Myocyte (in vitro differentiated cells): ENCODE measurements around the gene MAPKAPK2. TPM values are rescaled to one million over a fixed set of nuclear protein-coding genes. Genes with fewer than 3 reads are reported as not detected.
"Not testable (repeated sequence)": the region's sequence is repeated elsewhere in the genome, so short reads cannot be mapped to it uniquely, and the experiment has no call there.

Source experiments
- DNase-seq: peaks from one replicate; pipeline ENCODE4 v3.0.0-alpha.2; 2012; ENCODE audit warnings: low read depth
- polyA plus RNA-seq: library from polyadenylated mRNA; unstranded; fragments of >200 nt; gene quantifications from one replicate; pipeline ENCODE4 v1.2.1, GENCODE V29; 2012; ENCODE audit warnings: missing spikeins
- total RNA-seq: library from RNA; depleted of rRNA; stranded (reverse); fragments of >200 nt; gene quantifications from 2 replicates; pipeline ENCODE4 v1.2.3, GENCODE V29; 2014

Gene MAPKAPK2
- 67.2 and 74.5 TPM in 2 replicates for total RNA-seq
- polyA plus RNA-seq: 73.9 TPM

DNA sequence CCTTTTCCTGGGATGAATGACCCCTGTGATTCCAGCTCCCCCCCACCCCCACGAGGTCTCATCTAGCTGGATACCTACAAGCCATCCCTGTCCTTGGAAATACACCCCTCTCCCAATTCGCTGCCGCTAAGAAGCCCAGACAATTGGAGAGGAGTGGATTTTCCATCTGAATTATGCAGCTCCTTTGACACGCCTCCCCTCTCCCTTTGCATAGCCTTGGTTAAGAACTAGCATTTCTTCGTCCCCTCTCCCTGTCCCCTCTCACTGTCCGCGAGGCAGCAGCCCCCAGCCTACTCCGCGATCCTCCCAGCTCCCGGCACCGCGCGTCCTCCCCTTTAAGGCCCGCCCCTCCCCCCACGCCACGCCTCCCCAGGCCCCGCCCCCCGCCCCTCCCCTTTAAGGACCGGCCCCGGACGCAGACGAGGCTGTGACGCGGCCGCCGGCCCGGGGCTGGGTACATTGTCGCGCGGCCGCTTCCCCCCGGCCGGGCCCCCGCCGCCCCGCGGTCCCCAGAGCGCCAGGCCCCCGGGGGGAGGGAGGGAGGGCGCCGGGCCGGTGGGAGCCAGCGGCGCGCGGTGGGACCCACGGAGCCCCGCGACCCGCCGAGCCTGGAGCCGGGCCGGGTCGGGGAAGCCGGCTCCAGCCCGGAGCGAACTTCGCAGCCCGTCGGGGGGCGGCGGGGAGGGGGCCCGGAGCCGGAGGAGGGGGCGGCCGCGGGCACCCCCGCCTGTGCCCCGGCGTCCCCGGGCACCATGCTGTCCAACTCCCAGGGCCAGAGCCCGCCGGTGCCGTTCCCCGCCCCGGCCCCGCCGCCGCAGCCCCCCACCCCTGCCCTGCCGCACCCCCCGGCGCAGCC, at the start of gene MAPKAPK2:
TSS of gene MAPKAPK2 (plus strand) at position 428 of the 856 bp plus-strand sequence. CDS start at position 753, 325 bp downstream.
- DNase-seq: peak; percentile 69

DNA sequence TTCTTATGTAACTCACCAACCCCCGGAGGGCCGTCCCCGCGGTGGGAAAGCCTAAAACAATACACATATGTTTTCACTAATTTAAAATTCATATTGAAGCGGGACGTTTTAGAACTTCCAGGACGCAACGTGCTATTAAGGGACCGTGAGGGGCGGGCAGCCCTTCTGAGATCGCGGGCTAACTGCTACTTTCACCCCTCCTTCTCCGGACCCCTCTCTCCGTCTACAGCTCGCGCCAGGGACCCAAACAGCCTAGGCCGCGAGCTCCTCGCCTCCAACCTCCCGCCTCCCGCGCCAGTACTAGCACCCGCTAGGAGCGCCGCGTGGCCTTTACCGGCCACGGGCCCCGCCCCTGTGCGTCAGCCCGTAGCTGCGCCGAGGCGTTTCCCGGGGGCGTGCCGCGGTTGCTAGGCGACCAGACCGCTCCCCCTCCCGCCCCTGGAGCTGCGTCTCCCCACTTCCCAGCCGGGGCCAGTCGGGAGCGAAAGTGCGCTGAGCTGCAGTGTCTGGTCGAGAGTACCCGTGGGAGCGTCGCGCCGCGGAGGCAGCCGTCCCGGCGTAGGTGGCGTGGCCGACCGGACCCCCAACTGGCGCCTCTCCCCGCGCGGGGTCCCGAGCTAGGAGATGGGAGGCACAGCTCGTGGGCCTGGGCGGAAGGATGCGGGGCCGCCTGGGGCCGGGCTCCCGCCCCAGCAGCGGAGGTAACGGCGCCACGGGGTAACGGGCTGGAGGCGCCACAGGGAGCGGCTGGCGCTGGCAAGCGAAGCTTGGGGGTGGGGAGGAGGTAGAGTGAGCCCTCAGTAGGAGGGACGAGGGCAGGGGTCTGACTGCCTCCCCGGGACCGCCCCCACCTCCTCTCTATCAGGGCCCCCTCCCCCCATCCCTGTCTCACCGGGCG, 49.4 kb upstream of the MAPKAPK2 start, which contains the start of gene DYRK3:
TSS of gene DYRK3 (plus strand) at position 457 of the 898 bp plus-strand sequence. CDS start at position 625, 168 bp downstream.
- peak; percentile 94 for DNase-seq

DNA sequence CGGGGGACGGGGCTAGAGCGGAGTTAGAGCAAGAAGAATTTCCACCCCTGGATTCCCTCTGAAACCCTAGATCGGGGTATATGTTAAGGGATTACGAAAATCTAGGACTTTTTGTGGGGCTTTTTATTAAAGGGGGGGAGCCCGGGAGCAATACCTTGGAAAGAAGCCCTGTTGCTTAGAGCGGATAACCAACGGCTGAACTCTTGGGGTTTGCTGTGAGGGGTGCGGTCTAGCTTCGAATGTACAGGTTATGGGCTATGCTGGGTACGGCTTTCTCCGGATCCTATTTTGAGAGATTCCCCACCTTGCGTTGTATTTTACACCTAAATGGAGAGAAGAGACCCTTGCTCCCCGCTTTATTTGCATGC, 48.7 kb upstream of the MAPKAPK2 start:
- DNase-seq: no peak

DNA sequence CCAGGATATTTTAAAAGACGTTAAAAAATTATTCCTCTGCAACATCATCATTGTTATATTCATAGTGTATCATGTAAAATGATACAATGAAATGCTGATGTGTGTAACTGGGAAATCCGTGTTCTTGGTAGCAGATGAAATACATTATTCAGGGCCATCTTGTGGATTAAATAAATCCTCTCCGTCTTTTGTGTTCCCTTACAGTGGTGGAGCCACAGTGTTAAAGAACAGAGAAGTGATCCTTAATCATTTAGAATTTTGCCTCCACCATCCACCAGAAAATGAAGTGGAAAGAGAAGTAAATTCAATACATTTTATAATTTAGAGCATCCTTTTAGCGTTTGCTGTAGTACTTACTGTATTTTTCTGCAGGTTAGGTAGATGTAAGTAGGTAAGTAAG, 48.0 kb upstream of the MAPKAPK2 start:
- DNase-seq: peak; percentile 1

DNA sequence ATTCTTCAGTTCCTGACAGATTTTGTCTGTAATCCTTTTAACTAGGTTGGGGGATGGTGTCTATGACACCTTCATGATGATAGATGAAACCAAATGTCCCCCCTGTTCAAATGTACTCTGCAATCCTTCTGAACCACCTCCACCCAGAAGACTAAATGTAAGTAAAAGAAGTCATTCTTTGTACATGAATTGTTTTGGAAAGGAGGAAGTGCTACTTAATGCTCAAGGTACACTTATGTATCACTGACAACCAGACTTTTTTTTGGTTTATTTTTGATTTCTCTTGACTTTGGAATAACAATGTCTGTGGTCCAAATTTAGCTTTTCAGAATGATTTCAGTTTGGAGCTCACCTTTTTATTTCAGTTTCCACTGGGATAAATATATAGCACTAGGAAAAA, 47.1 kb upstream of the MAPKAPK2 start:
- DNase-seq: no peak

DNA sequence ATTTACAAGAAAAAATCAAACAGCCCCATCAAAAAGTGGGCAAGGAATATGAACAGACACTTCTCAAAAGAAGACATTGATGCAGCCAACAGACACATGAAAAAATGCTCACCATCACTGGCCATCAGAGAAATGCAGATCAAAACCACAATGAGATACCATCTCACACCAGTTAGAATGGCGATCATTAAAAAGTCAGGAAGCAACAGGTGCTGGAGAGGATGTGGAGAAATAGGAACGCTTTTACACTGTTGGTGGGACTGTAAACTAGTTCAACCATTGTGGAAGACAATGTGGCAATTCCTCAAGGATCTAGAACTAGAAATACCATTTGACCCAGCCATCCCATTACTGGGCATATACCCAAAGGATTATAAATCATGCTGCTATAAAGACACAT, 42.6 kb upstream of the MAPKAPK2 start:
- DNase-seq: not testable (repeated sequence)

DNA sequence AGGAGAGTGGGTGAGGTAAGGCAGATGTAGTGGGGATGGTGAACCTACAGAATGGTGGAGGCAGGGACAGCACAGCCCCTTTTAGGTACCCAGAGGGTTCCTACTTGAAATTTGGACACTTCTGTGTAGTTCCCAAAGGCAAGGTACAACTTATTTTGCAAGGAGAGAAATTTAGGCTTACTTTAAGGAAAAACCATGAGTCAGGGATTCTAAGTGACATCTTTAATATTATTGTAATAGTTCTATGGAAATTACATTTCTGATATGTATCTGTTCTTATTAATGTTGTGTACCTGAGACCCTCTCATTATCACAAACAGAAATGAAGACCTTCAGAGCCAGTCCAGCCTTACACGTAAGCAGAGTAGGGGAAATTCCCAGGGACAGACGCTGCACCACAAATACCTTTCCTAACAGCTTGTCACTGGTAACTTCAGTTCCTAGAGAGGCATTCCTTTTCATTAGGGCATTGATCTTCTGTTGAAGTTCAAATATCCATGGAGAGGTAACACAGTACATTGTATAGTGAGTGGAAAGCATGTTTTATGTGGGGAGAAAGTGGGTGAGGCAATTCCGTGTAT, 41.5 kb upstream of the MAPKAPK2 start:
- DNase-seq: no peak

DNA sequence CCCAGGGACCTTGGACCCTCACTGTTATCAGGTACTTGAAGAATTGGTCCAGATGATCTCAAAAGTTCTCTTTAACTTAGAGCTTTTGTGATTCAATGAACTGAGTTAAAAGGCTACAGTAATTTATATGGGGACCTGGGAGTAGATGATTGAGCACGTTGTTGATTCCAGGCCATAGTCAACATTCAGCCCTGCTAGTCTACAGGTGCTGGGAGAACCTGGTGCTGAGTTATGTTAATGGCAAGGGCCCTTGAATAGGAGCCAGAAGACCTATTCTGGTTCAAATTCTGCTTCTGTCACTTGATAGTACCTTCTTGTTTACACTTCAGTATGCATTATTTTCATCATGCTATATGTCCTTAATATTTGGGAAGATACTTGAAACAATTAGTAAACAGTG, 38.2 kb upstream of the MAPKAPK2 start:
- no peak for DNase-seq

DNA sequence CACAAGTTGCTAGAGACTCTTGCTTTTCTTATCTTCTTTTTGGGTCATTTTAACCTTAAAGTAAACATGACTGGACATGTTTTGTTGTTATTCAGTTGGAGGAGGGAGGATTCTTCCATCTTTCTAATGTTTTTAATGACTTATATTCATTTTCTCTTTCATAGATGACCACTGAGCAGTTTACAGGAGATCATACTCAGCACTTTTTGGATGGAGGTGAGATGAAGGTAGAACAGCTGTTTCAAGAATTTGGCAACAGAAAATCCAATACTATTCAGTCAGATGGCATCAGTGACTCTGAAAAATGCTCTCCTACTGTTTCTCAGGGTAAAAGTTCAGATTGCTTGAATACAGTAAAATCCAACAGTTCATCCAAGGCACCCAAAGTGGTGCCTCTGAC, 37.5 kb upstream of the MAPKAPK2 start:
- DNase-seq: no peak

DNA sequence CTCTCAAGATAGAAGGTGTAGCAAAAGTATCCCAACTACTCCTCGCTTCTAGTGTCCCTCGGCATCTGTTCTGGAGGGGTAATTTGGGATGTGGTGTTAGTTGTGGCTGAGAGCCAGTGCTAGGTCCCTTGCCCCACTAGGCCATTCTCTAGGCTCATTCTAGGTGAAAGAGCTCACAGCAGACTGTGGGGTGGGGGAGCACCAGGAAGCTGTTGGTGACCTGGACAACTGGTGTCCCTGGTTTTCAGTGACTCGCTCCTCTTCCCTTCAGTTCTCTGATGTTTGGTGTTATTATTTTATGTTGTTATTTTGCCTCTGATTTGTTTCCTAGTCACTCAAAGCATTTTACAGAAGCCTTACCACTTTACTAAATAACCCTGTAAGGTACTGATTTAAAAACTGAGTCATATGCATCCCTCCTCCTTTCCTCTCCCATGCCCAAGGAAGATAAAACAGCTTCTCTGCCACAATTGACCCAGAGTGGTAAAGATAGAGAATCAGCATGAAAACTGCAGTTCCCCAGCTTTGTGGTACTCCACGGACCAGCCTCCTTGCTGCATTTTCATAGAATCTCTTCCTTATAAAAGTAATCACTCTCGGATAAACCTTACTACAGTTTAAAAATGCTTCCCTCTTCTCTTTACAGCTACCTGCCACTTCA, 35.3 kb upstream of the MAPKAPK2 start:
- DNase-seq: peak; percentile 4

DNA sequence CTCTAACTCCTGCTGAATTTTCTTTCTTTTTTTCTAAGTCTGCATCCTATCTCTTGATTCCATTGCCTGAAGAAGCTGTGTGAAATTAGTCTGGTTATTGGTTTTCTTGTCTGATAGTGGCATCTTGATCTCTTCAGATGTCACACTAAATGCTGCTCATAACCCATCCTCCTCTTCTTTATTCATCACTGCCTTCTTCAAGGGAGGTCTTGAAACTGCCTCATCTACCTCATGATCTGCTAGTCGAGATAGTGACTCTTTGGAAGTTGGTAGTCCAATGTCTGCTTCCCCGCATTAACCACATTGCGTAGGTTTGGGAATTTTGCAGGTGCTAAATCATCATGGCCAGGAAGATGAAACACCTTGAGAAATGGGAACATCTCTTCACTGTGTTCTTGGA, 33.7 kb upstream of the MAPKAPK2 start:
- DNase-seq: no peak

DNA sequence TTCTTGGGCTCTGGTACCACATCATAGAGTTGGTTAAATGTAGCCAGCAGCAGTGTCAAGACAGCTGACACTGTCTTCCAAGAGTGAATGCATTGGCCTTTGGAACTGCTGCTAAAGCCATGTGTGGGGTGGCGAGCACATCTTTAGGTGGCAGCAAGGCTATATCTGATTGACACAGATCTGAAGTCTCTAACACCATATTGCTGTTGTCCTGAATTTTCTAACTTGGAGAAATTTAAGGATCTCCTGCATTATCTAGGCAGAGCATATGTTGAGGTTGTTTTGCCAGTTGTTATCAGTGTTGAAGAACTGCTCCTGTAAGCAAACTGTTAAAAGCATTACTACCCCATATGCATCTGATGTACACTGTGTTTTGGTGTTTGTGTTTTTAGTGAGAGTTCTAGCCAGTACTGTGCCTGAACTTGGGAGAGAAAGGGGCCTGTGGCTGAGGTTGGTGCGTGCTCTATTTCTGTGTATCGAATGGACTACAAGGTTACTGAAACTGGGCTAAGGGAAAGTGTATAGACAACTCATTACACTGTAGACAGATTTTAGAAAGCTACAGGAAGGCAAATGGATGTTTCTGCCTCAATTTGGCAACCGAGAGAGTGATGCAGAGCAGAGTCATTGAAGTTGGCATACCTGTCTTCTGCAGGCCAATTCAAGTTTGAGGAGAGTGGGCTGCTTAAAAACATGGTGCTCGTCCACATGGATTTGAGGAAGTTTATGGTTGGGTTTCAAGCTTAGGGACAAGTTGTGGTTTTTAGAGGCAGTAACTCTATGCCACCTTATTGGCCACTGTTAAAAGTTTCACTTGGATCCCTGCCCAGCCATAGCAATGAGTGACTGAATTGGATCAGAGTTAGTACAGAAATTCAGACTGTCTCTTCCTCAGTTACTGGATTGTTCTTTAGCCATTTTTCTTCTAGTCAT, 32.5 kb upstream of the MAPKAPK2 start:
- DNase-seq: peak; percentile 38

DNA sequence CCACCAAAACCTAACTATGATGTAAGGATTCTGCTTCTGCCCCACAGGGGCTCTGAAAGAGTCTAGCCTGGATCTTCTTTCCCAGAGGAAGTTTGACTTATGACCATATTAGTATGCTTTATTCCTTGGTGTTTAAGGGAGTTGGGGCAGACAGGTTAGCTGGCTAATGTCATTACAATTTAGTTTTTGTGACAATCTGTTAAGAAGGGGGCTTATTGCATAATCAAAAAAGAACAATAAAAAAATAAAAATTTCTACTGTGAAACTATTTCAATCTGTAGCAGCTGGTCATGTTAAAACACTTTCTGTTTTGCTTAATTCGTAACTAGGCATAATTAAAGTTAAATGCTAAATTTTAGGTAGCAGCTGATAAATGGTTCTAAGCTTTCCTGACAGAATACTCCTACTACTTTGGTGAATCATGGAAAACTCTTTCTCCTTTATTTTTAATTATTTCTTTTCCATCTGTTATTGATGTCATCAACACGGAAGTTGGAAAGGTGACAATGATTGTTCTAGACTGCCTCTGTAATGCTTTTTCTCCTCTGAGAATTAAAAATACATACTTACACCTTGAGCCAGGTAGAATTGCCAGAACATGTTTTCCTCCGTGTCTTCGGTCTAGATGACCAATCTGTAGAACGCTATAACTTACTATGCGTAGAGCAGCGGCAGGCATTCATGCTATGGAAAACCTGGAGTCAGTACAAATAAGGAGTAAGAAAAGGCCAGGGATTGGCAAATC, 30.8 kb upstream of the MAPKAPK2 start:
- DNase-seq: no peak

DNA sequence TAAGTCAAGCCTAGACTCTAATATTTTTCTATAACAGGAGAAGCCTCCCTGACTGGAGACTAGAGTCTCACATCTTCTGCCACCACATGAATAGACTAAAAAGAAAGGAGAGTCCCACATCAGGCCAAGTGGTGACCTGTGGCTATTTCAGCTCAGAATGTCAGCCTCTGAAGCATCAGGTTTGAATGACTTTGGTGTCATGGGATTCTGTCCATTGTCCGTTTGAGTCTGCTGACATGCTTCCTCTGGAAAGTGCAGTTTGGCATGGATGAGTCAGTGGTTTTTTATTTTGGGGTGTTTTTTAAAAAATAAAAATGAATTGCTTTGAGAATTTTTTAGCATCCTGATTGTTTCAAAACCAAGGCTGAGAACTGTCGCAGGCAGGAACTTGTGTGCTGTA, 29.9 kb upstream of the MAPKAPK2 start:
- DNase-seq: no peak

DNA sequence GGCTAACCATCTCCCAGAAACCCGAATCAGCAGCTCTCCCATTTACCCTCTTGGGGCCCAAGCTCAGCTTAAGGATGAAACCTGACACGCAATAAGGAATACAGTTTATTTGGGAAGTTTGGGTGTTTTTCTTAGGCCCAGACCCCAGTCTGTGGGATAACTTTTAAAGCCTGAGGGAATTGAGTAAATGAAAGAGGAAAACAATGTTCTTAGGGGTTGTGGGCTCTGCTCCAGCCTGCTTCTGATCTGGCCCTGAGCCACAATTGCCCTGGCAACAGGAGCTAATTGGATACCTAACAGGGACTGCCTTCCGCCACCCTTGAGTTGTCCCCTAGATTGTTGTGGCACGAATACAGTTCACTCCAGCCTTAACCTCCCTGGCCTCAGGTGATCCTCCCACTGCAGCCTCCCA, 29.2 kb upstream of the MAPKAPK2 start:
- DNase-seq: no peak

DNA sequence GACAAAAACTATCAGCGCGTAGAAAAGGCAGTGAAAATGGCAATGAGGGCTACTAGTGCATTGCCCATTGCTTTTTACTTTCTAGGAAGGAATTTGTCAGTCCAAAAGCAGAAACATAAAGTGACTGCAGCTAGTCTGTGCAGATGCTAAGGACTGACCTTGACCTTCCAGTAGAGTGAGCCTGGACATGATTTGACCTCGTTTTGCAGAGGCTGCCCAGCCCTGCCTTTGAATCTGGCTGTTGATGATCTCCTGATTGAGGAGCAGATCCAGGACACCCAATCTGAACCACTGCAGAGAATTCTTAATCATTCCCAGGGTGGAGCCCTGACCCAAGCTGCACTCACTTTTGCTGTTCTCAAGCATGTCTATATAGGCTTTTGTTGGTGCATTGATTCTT, 27.8 kb upstream of the MAPKAPK2 start:
- no peak for DNase-seq

DNA sequence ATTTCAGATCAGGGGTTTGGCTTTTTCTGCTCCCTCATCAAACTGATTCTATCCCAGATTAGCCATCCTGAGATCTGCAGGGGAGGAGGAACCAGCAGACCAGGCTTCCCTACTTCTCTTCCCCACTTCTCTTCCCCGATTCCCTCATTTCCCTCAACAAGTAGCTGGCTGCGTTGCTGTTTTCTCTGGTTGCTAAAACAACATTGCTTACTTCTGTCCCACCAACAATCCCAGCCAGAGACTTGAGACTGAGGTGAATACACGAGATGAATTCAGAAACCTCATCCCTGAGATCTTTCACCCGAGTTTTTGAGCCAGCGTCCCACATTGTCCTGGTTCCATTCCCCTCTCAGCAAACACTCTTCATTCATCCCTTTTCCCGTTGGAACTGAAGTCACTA, 27.0 kb upstream of the MAPKAPK2 start:
- no peak for DNase-seq

DNA sequence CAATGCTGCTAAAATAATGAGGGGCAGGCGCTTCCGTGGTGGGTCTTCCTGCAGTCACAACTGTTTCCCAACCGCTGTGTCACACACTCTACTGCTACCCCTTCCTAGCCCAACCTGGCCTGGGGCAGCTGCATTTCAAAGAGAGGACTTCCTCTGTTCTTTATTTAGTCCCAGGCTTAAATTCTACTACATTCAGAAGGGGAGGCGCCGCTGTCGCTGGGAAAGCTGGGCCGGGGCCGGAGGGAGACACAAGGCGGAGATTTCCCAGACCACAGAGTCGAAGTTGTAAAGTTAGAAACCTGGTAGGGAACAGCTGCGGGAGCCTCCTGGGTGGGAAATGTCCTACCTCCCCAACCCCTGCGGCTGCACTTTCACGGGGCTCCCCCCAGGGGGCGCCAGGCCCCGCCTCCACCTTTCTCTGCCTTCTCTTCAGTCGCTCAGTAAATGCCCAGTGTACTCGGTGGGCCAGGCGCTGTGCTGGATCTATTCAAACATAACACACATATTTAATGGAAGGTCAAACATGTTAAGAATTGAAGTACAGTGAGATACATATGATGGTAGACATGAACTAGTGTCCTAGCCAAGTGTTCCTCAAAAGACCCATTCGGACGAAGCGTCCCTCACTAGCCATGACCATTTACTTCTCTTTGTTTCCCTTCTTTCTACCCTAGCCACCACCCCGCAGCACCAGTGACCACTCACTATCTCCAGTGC, 26.3 kb upstream of the MAPKAPK2 start:
- DNase-seq: peak; percentile 95

DNA sequence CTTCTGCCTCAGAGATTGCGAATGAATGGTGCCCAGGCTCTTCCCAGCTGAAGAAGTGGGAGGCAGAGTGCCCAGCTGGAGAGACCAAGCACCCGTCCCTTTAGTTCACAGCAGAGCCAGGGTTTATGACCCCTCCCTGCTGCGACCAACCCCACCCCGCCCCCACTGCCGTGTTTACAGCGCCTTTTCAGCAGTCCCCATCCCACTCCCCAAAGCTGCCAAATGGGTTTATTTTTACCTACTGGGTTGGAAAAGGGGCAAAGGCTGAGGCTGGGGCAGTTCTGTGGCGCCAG, 25.8 kb upstream of the MAPKAPK2 start:
- no peak for DNase-seq
